GM12873 (cell line): ENCODE results near the gene MESD.

ENCODE experiments used
- TF ChIP-seq, protein P1 (sequence below): IDR thresholded peaks from 2 replicates; pipeline ENCODE4 v1.5.1; 2012; ENCODE audit warnings: low read depth, mild to moderate bottlenecking, moderate library complexity, low read length, control low read depth; ENCODE audit not compliant: insufficient read depth; ENCODE audit errors: missing control alignments

MESD gene

DNA sequence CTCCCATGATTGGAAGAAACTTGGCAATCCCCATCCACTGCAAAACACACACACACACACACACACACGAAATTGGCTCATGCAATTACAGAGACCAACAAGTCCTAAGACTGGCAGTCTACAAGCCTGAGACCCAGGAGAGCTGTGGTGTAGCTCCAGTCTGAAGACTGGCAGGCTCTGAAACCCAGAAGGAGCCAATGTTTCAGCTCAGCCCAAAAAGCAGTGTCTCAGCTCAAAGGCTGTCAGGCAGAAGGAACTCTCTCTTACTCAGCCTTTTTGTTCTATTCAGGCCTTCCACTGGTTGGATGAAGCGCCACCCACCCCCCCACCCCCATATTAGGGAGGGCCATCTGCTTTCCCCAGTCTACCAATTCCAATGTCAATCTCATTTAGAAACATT lies 32.1 kb downstream of the MESD start:
- TF ChIP-seq, protein P1, sequence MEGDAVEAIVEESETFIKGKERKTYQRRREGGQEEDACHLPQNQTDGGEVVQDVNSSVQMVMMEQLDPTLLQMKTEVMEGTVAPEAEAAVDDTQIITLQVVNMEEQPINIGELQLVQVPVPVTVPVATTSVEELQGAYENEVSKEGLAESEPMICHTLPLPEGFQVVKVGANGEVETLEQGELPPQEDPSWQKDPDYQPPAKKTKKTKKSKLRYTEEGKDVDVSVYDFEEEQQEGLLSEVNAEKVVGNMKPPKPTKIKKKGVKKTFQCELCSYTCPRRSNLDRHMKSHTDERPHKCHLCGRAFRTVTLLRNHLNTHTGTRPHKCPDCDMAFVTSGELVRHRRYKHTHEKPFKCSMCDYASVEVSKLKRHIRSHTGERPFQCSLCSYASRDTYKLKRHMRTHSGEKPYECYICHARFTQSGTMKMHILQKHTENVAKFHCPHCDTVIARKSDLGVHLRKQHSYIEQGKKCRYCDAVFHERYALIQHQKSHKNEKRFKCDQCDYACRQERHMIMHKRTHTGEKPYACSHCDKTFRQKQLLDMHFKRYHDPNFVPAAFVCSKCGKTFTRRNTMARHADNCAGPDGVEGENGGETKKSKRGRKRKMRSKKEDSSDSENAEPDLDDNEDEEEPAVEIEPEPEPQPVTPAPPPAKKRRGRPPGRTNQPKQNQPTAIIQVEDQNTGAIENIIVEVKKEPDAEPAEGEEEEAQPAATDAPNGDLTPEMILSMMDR = no peak

DNA sequence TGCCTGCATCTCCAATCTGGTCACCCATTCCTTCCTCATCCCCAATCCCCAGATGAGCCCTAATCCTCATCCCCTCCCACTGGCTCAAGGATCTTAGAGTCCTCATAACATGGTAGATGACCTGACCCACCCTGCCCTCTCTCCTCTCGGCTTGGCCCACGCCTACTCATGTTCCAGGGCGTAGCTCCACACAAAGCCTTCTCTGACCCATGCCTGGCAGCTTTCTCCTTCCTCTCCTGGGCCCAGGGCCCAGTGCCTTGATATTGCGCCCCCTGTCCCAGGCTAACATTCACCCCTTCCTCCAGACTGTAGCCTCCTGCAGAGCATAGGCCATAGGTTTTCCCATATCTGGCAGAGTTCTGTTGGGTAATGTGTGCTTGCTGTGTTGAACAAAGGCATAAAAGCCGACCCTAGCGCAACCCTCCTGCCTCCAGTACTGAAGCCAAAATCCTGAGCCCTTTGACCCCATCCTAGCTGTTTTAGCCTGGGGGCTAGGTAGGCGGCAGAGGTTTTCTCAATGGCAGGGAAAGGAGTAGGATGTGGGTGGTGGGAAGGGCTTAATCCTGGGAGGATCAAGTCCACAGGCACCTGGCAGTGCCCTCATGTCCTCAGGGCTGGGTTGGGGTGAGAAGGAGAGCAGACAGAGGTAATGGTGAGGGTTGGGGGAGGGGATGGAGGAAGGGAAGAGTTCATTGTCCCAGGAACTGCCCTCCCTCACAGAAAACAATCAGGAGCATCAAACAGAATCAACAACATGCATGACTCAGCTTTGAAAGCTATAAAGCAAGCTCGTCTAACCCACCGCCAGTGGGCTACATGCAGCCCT lies 35.5 kb downstream of the MESD start:
- TF ChIP-seq, protein P1 = no peak

DNA sequence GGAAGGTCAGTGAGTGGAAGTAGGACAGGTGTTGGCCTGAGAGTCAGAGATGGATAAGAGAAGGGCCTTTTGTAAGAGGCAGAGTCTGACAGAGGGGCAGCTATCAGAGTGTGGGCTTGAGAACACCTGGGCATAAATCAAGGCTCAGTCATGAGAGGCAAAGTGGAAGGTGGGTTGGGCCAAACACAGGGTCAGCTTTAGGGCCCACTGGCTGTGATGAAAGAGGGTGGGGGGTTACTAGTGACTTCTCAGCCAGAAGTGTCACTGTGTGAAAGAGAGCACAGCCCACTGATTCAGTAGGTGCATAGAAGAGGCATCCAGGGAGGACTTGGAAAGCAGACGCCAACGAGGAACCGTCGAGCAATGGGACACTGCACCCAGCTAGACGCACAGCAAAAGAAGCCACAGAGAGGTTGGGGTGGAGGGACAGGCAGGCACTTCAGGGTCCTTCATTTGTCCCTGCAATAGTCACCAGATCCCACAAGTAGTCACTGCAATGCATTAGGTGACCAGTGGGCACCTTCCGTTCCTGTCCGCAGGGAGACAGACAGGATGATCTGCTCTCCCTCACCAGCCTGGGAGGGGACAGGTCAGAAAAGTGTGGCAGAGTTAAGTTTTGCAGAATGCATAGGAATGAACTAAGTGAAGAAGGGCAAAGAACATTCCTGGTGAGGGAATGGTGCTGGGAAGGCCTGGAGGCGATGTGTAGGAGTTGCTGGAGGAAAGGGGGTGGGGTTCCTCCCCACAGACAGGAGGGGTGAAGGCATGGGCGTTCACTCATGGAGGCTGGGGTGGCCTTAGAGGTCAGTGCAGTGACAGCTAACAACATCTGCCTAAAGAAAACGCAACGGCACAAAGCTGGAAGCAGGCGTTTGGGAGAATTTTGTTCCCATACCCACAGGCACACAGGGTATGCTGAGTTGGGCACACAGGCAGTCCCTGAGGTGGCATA lies 36.3 kb downstream of the MESD start:
- TF ChIP-seq, protein P1 = no peak

DNA sequence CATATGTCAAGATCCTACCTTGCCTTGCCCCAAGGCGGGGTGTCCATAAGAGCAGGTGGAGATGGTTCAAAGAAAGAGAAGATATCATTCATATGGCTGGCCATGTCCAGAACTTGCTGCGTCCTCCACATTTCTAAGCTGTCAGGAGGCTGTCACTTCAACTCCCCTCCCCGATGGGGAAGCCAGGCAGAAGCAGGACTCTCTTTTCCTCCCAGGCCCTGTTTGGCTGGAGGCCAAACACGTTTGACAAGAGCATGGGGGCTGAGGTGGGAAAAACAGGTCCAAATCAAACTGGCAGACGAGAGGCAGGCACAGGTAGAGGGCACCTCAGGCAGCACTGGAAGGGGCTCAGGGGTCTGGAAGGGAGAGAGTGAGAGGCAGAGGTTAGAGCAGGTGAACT lies 37.7 kb downstream of the MESD start:
- TF ChIP-seq, protein P1 = no peak

DNA sequence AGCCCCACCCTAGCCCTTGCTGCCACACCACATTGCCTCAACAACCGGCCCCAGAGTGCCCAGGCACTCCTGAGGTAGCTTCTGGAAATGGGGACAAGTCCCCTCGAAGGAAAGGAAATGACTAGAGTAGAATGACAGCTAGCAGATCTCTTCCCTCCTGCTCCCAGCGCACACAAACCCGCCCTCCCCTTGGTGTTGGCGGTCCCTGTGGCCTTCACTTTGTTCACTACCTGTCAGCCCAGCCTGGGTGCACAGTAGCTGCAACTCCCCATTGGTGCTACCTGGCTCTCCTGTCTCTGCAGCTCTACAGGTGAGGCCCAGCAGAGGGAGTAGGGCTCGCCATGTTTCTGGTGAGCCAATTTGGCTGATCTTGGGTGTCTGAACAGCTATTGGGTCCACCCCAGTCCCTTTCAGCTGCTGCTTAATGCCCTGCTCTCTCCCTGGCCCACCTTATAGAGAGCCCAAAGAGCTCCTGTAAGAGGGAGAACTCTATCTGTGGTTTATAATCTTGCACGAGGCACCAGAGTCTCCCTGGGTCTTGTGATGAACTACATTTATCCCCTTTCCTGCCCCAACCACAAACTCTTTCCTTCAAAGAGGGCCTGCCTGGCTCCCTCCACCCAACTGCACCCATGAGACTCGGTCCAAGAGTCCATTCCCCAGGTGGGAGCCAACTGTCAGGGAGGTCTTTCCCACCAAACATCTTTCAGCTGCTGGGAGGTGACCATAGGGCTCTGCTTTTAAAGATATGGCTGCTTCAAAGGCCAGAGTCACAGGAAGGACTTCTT lies 39.1 kb downstream of the MESD start:
- TF ChIP-seq, protein P1 = no peak

DNA sequence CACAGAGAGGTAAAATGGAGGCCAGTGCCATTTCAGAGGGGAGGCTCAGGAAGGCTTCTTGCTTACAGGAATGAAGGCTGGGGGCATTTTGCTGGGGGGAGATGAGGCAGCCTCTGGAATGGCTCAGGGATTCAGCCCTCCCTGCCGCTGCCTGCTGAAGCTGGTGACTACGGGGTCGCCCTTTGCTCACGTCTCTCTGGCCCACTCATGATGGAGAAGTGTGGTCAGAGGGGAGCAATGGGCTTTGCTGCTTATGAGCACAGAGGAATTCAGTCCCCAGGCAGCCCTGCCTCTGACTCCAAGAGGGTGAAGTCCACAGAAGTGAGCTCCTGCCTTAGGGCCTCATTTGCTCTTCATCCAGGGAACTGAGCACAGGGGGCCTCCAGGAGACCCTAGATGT lies 39.9 kb downstream of the MESD start:
- TF ChIP-seq, protein P1 = no peak
